ENCODE data around the gene ACER2.

The ACER2 gene

DNA sequence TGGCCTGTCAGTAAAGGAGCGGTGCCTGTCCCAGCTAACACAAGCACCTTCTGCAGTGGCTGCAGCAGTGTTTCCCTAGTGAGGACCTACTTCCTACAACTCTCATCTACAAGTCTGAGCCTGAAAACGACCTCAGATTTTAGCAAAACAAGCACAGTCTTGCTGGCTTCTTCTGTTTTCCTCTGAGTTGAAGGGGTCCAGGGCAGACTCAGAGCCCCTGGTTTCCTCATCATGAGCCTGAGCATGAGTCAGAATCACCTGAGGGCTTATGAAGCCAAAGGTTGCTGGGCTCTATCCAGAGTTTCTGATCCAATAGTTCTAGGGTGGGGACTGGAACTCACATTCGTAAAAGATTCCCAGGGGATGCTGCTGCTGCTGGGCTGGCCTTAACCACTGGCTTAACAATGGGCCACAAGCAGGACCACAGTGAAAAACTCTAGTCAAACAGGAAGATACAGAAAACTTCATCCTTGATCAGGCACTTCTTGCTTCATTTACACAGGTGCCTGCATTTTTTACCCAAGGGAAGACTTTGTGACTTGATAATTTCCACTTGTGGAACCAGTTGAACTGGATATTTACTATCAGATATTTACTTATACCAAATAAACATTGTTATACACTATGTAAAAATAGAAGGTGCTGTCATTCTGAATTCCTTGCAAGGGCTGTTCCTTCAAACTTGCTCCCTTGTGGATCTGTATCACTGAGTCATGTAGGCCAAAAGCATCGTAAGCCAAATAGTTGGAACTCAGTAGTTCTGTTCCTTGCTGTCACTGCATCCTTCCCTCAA, 4.3 kb upstream of the ACER2 start:
- Histone ChIP-seq H3K18ac (ENCODE audit: low read depth in 1 of 2, low read length in 2 of 2) (no peak overlapping the region), H2BK120ac (ENCODE audit: low read depth, low read length) (no peak overlapping the region), H2BK12ac (ENCODE audit: low read length in 2 of 2) (no peak overlapping the region), H3K27me3 (ENCODE audit: control insufficient read depth in 1 of 2, insufficient read depth in 1 of 2, low read length in 2 of 2) (no peaks in the 10 kb centered on the region), H4K91ac (ENCODE audit: low read length) (no peak overlapping the region), H2AFZ (ENCODE audit: low read depth, low read length) (no peak overlapping the region), H2BK5ac (ENCODE audit: low read depth, low read length, poor library complexity, severe bottlenecking) (no peak overlapping the region), H3K23ac (ENCODE audit: low read length in 2 of 2) (no peak overlapping the region), H3K4me2 (ENCODE audit: low read length, poor library complexity, severe bottlenecking) (no peak overlapping the region), H3K4me3 (ENCODE audit: insufficient read depth in 1 of 2, low read depth in 1 of 2, low read length in 2 of 2) (no peak overlapping the region), H4K8ac (ENCODE audit: low read length) (no peak overlapping the region), H3K4me1 (ENCODE audit: control insufficient read depth, insufficient read depth, low read depth, low read length) (peaks cover 4% of the 10 kb centered on the region), H3K9ac (ENCODE audit: low read length) (peak overlapping the region; percentile 37), H3K14ac (ENCODE audit: low read length in 2 of 2) (no peak overlapping the region), H2AK5ac (ENCODE audit: low read length, severe bottlenecking) (no peak overlapping the region), H3K4ac (ENCODE audit: low read depth in 1 of 2, low read length in 2 of 2) (no peak overlapping the region), H2BK15ac (ENCODE audit: low read depth, poor library complexity, severe bottlenecking) (no peak overlapping the region), H3K27ac (ENCODE audit: low read length, poor library complexity, severe bottlenecking) (no peak overlapping the region), H3K36me3 (ENCODE audit: control insufficient read depth in 1 of 2, insufficient read depth in 2 of 2, low read depth in 1 of 2, low read length in 2 of 2) (no peaks in the 10 kb centered on the region), H3K79me1 (replicated peaks; ENCODE audit: low read length, poor library complexity, severe bottlenecking) (no peaks in the 10 kb centered on the region), H3K9me3 (ENCODE audit: control insufficient read depth, low read length) (peaks cover 17% of the 10 kb centered on the region)
- 72% methylated on average over 4 of the region's 4 CpGs for WGBS
- DNase-seq, result no peak

DNA sequence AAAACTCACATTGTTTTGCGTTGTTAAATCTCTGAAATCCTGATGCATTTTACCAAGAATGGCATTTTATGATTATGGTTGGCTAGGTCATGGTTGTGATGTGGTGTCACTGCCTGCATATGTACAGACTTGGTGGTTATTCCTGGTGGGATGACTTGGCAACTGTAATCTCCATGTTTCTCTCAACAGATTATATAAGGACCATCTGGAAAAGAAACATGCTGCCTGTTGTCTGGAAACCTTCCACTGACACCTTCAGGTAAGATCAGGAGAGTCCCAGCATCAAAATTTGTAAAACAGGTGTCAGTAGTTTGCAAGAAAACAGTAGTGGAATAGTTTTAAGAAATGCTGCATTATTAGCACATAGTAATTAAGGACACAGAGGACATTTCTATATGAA, 3.0 kb upstream of the ACER2 start:
- no peak overlapping the region for H2BK5ac ChIP-seq (ENCODE audit: low read depth, low read length, poor library complexity, severe bottlenecking)
- no peaks in the 10 kb centered on the region for H3K79me1 ChIP-seq (replicated peaks; ENCODE audit: low read length, poor library complexity, severe bottlenecking)
- H3K36me3 ChIP-seq (ENCODE audit: control insufficient read depth in 1 of 2, insufficient read depth in 2 of 2, low read depth in 1 of 2, low read length in 2 of 2), result no peaks in the 10 kb centered on the region
- peaks cover 17% of the 10 kb centered on the region for H3K9me3 ChIP-seq (ENCODE audit: control insufficient read depth, low read length)
- no peak overlapping the region for H2AFZ ChIP-seq (ENCODE audit: low read depth, low read length)
- no peak overlapping the region for H2BK12ac ChIP-seq (ENCODE audit: low read length in 2 of 2)
- H2BK15ac ChIP-seq (ENCODE audit: low read depth, poor library complexity, severe bottlenecking), result no peak overlapping the region
- DNase-seq, result no peak
- 100% methylated on average over 1 of the region's 1 CpG for WGBS
- no peak overlapping the region for H4K8ac ChIP-seq (ENCODE audit: low read length)
- no peak overlapping the region for H3K14ac ChIP-seq (ENCODE audit: low read length in 2 of 2)
- H3K27ac ChIP-seq (ENCODE audit: low read length, poor library complexity, severe bottlenecking), result no peak overlapping the region
- H3K4me2 ChIP-seq (ENCODE audit: low read length, poor library complexity, severe bottlenecking), result no peak overlapping the region
- H3K23ac ChIP-seq (ENCODE audit: low read length in 2 of 2), result no peak overlapping the region
- H3K4ac ChIP-seq (ENCODE audit: low read depth in 1 of 2, low read length in 2 of 2), result no peak overlapping the region
- no peak overlapping the region for H3K4me3 ChIP-seq (ENCODE audit: insufficient read depth in 1 of 2, low read depth in 1 of 2, low read length in 2 of 2)
- no peak overlapping the region for H3K9ac ChIP-seq (ENCODE audit: low read length)
- H3K18ac ChIP-seq (ENCODE audit: low read depth in 1 of 2, low read length in 2 of 2), result no peak overlapping the region
- no peaks in the 10 kb centered on the region for H3K27me3 ChIP-seq (ENCODE audit: control insufficient read depth in 1 of 2, insufficient read depth in 1 of 2, low read length in 2 of 2)
- no peak overlapping the region for H2AK5ac ChIP-seq (ENCODE audit: low read length, severe bottlenecking)
- H2BK120ac ChIP-seq (ENCODE audit: low read depth, low read length), result no peak overlapping the region
- H3K4me1 ChIP-seq (ENCODE audit: control insufficient read depth, insufficient read depth, low read depth, low read length), result peaks cover 4% of the 10 kb centered on the region
- H4K91ac ChIP-seq (ENCODE audit: low read length), result no peak overlapping the region

DNA sequence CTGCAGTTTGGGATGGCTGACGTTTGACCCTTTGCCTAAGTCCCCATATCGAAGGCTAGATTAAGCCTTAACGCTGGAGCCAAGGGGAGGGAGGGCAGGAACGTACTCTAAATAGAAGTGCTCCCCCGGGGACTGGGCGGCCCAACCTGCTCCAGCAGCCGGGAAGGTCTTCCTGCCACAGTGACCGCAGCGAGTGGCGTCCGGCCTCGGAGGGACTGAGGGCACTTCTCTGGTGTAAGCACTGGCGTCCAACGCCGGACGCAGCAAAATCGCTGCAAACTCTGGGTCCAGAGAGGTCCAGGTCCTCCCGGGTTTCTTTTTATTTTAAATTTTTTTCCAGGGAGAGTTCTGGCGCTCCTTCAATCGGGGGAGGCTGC, 505 bp upstream of the ACER2 start:
- no peak overlapping the region for H3K14ac ChIP-seq (ENCODE audit: low read length in 2 of 2)
- no peak overlapping the region for H2AFZ ChIP-seq (ENCODE audit: low read depth, low read length)
- no peak overlapping the region for H2BK12ac ChIP-seq (ENCODE audit: low read length in 2 of 2)
- no peak overlapping the region for H2AK5ac ChIP-seq (ENCODE audit: low read length, severe bottlenecking)
- no peak overlapping the region for H3K27ac ChIP-seq (ENCODE audit: low read length, poor library complexity, severe bottlenecking)
- no peak overlapping the region for H4K8ac ChIP-seq (ENCODE audit: low read length)
- no peaks in the 10 kb centered on the region for H3K36me3 ChIP-seq (ENCODE audit: control insufficient read depth in 1 of 2, insufficient read depth in 2 of 2, low read depth in 1 of 2, low read length in 2 of 2)
- H3K9ac ChIP-seq (ENCODE audit: low read length), result peak overlapping the region; percentile 64
- no peak overlapping the region for H3K4ac ChIP-seq (ENCODE audit: low read depth in 1 of 2, low read length in 2 of 2)
- H2BK15ac ChIP-seq (ENCODE audit: low read depth, poor library complexity, severe bottlenecking), result no peak overlapping the region
- no peaks in the 10 kb centered on the region for H3K79me1 ChIP-seq (replicated peaks; ENCODE audit: low read length, poor library complexity, severe bottlenecking)
- 7% methylated on average over 20 of the region's 20 CpGs for WGBS
- no peak overlapping the region for H3K23ac ChIP-seq (ENCODE audit: low read length in 2 of 2)
- H3K27me3 ChIP-seq (ENCODE audit: control insufficient read depth in 1 of 2, insufficient read depth in 1 of 2, low read length in 2 of 2), result no peaks in the 10 kb centered on the region
- peak overlapping the region; percentile 74 for H3K4me2 ChIP-seq (ENCODE audit: low read length, poor library complexity, severe bottlenecking)
- H3K9me3 ChIP-seq (ENCODE audit: control insufficient read depth, low read length), result peaks cover 4% of the 10 kb centered on the region
- H4K91ac ChIP-seq (ENCODE audit: low read length), result no peak overlapping the region
- no peak overlapping the region for H2BK5ac ChIP-seq (ENCODE audit: low read depth, low read length, poor library complexity, severe bottlenecking)
- peak overlapping the region; percentile 76 to 97 for H3K4me3 ChIP-seq (ENCODE audit: insufficient read depth in 1 of 2, low read depth in 1 of 2, low read length in 2 of 2)
- DNase-seq, result no peak
- peaks cover 4% of the 10 kb centered on the region for H3K4me1 ChIP-seq (ENCODE audit: control insufficient read depth, insufficient read depth, low read depth, low read length)
- no peak overlapping the region for H2BK120ac ChIP-seq (ENCODE audit: low read depth, low read length)
- peak overlapping the region in 1 of 2 experiments; percentile 7 for H3K18ac ChIP-seq (ENCODE audit: low read depth in 1 of 2, low read length in 2 of 2)

DNA sequence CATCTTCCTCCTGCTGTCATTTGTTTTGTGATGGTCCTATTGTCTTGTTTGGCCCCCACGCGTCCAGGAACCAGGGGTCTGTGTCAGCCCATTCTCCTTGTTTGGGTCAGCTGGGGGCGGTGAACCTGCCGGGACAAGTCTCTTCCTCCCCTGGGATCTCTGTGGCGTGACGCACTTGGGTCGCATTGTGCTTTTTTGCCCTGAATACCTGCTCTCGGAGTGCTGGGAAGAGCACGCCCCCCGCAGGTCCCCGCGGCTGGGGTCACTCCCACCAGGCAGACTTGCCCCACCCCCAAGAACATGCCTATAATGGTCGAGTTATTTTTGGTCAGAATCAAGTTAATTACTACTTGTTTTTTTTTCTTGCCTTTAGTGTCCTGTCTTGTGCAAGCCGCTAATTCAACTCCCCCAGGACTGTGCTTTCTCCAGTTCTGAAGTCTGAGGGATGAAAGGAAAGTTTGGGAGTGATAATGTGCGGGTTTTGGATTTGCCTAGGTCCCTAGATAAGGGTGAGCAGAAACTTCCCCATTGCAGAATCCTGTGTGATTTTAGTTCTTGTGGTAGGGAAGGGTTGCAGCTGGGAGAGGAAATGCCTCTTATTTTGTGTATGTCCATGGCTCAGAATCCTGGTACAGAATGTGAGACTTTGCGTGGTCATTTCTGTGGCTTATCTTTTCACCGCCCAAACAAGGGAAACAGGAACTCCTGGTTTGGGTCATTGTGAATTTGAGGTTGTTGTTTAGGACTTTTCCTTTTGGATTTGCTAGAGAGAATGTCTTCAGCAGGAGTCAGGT, 789 bp downstream of the ACER2 start:
- WGBS, result 13% methylated on average over 11 of the region's 17 CpGs
- Histone ChIP-seq H2BK12ac (ENCODE audit: low read length in 2 of 2) (peak overlapping the region in 1 of 2 experiments; percentile 58), H3K27me3 (ENCODE audit: control insufficient read depth in 1 of 2, insufficient read depth in 1 of 2, low read length in 2 of 2) (no peaks in the 10 kb centered on the region), H4K8ac (ENCODE audit: low read length) (no peak overlapping the region), H3K27ac (ENCODE audit: low read length, poor library complexity, severe bottlenecking) (no peak overlapping the region), H3K4ac (ENCODE audit: low read depth in 1 of 2, low read length in 2 of 2) (peak overlapping the region in 1 of 2 experiments; percentile 21), H3K36me3 (ENCODE audit: control insufficient read depth in 1 of 2, insufficient read depth in 2 of 2, low read depth in 1 of 2, low read length in 2 of 2) (no peaks in the 10 kb centered on the region), H3K4me3 (ENCODE audit: insufficient read depth in 1 of 2, low read depth in 1 of 2, low read length in 2 of 2) (peak overlapping the region; percentile 76 to 97), H3K23ac (ENCODE audit: low read length in 2 of 2) (peak overlapping the region in 1 of 2 experiments; percentile 87), H2BK15ac (ENCODE audit: low read depth, poor library complexity, severe bottlenecking) (no peak overlapping the region), H4K91ac (ENCODE audit: low read length) (no peak overlapping the region), H3K18ac (ENCODE audit: low read depth in 1 of 2, low read length in 2 of 2) (peak overlapping the region in 1 of 2 experiments; percentile 92), H3K14ac (ENCODE audit: low read length in 2 of 2) (peak overlapping the region in 1 of 2 experiments; percentile 44), H2AK5ac (ENCODE audit: low read length, severe bottlenecking) (no peak overlapping the region), H3K79me1 (replicated peaks; ENCODE audit: low read length, poor library complexity, severe bottlenecking) (peaks cover 8% of the 10 kb centered on the region), H3K9me3 (ENCODE audit: control insufficient read depth, low read length) (no peaks in the 10 kb centered on the region), H2BK120ac (ENCODE audit: low read depth, low read length) (no peak overlapping the region), H2BK5ac (ENCODE audit: low read depth, low read length, poor library complexity, severe bottlenecking) (no peak overlapping the region), H3K4me1 (ENCODE audit: control insufficient read depth, insufficient read depth, low read depth, low read length) (peaks cover 4% of the 10 kb centered on the region), H2AFZ (ENCODE audit: low read depth, low read length) (peak overlapping the region; percentile 91), H3K9ac (ENCODE audit: low read length) (peak overlapping the region; percentile 88), H3K4me2 (ENCODE audit: low read length, poor library complexity, severe bottlenecking) (peak overlapping the region; percentile 74)
- peak; percentile 29 for DNase-seq

All from mesenchymal stem cell (in vitro differentiated cells and primary cell).